ENCODE data around the gene ADARB2. TPM values are rescaled to one million over a fixed set of nuclear protein-coding genes. Genes with fewer than 3 reads are reported as not detected.

ADARB2 gene
- total RNA-seq, 4 donors from 2014 or later, result 8.4 to 23.2 (median 19.6) TPM

DNA sequence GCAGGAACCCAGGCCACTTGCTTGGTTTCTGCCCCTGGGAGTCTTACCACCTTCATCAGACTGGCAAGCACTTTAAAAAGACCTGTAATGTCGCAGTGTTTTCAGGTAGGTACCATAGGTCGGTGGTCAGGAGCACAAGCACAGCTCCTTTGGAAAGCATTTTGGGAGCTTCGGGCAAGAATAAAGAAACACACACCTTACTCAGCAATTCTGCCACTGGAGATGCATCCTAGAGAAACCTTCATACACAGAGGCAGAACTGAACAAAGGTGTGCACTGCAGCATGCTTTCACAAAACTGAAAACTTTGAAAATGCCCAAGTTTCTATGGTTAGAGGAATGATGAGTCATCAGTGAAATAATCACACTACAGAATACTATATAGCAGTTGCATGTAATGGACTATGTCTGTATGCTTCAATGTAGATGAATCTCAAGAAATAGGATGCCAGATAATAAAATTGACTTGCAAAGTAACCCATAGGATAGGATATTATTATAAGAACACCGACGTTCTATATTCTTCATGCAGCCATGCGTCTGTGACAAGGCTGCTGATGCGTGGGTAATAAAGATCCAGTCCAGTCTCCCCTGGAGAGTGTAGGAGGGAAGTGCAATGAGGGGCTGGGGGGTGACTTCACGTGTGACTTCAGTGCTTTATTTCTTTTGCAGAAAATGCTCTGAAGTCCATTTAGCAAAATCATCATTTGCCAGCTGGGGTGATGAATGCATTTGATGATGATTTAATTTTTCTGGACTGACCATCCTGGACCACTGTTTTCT lies 371.6 kb downstream of the ADARB2 start:
- TF ChIP-seq POLR2A (IDR thresholded peaks at IDR 0.05) (no peak), CTCF (IDR thresholded peaks at IDR 0.05) (no peak), EP300 (IDR thresholded peaks at IDR 0.05) (no peak)
- no peak for DNase-seq (ENCODE audit: low spot score in 2 of 2)
- H3K4me3 ChIP-seq, result no peak overlapping the region
- peaks cover 0 to 6% (median 0%) of the 10 kb centered on the region in 4 donors for H3K9me3 ChIP-seq
- no peaks in the 10 kb centered on the region for H3K36me3 ChIP-seq
- no peaks in the 10 kb centered on the region for H3K27me3 ChIP-seq
- no peak overlapping the region for H3K27ac ChIP-seq
- peaks cover 0 to 5% (median 0%) of the 10 kb centered on the region in 4 donors for H3K4me1 ChIP-seq
- WGBS, 2 donors, result 85 to 87% methylated on average over 8 of the region's 8 CpGs

DNA sequence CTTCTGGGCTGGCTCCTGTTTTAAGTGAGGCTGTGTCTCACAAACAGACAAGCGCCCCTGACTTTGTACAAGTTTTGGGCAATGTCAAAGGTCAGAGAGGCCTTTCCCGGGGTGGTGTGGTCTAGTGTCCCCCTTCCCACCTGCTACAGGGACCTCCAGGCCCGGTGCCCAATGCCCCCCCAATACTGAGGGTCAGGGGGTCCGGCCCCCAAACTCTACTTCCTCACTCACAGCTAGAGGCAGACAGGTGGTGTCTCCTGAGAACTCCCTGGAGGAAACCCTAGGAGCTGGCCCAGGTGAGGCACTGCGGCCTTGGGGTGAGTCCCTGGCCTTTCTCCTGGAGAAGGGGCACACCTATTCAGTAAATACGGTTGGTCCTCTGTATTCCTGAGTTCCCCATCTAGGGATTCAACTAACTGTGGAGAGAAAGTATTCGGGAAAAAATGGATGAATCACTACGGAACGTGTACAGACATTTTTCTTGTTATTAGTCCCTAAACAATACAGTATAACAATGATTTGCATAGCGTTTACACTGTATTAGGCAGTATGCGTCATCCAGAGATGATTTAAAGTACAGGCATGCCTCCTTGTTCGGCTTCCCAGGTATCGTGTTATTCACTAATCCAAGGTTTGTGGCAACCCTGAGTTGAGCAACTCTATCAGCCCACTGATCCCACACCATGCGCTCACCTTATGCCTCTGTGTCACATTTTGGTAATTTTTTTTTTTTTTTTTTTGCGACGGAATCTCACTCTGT lies 373.0 kb downstream of the ADARB2 start:
- 93 to 95% methylated on average over 16 of the region's 16 CpGs for WGBS, 2 donors
- H3K4me1 ChIP-seq, result peaks cover 0 to 15% (median 0%) of the 10 kb centered on the region in 4 donors
- no peak overlapping the region for H3K27ac ChIP-seq
- peaks cover 0 to 6% (median 0%) of the 10 kb centered on the region in 4 donors for H3K9me3 ChIP-seq
- H3K27me3 ChIP-seq, result no peaks in the 10 kb centered on the region
- no peak for DNase-seq (ENCODE audit: low spot score in 2 of 2)
- no peak overlapping the region for H3K4me3 ChIP-seq
- no peak for TF ChIP-seq POLR2A (IDR thresholded peaks at IDR 0.05)
- no peaks in the 10 kb centered on the region for H3K36me3 ChIP-seq

GRCh38 chr10:1363446-1364121 lies 373.7 kb downstream of the ADARB2 start:
- DNase-seq (ENCODE audit: low spot score in 2 of 2), result no peak
- peaks cover 0 to 6% (median 0%) of the 10 kb centered on the region in 4 donors for H3K9me3 ChIP-seq
- H3K4me1 ChIP-seq, result peaks cover 0 to 15% (median 0%) of the 10 kb centered on the region in 4 donors
- 82 to 94% methylated on average over 62 to 63 of the region's 63 CpGs for WGBS, 2 donors
- no peaks in the 10 kb centered on the region for H3K27me3 ChIP-seq
- no peak overlapping the region for H3K4me3 ChIP-seq
- no peak overlapping the region for H3K27ac ChIP-seq
- no peaks in the 10 kb centered on the region for H3K36me3 ChIP-seq
- TF ChIP-seq CTCF (IDR thresholded peaks at IDR 0.05) (no peak), EP300 (IDR thresholded peaks at IDR 0.05) (no peak), POLR2A (IDR thresholded peaks at IDR 0.05) (no peak)

GRCh38 chr10:1362589-1363445 lies 374.5 kb downstream of the ADARB2 start:
- Histone ChIP-seq H3K36me3 (no peaks in the 10 kb centered on the region), H3K27me3 (no peaks in the 10 kb centered on the region), H3K9me3 (peaks cover 0 to 6% (median 0%) of the 10 kb centered on the region in 4 donors), H3K4me1 (peaks cover 0 to 15% (median 0%) of the 10 kb centered on the region in 4 donors), H3K4me3 (no peak overlapping the region), H3K27ac (no peak overlapping the region)
- no peak for TF ChIP-seq EP300 (IDR thresholded peaks at IDR 0.05)
- no peak for TF ChIP-seq POLR2A (IDR thresholded peaks at IDR 0.05)
- TF ChIP-seq CTCF (IDR thresholded peaks at IDR 0.05), result no peak
- 83 to 91% methylated on average over 59 to 98 of the region's 101 CpGs for WGBS, 2 donors
- no peak for DNase-seq (ENCODE audit: low spot score in 2 of 2)
